ENCODE measurements around the gene CCSER1.
"Not testable (repeated sequence)": the region's sequence is repeated elsewhere in the genome, so short reads cannot be mapped to it uniquely, and the experiment has no call there.

The CCSER1 gene

GRCh38 chr4:91454111-91454510 is 1326.9 kb downstream of the CCSER1 start:
- no peak for DNase-seq

GRCh38 chr4:91462566-91462965 is 1335.4 kb downstream of the CCSER1 start:
- not testable (repeated sequence) for DNase-seq

- DNase-seq: no peak
These were observed 1343.5 kb downstream of the CCSER1 start for GRCh38 chr4:91470671-91471070.

- no peak for DNase-seq
These were observed 1344.1 kb downstream of the CCSER1 start for GRCh38 chr4:91471280-91471679.

GRCh38 chr4:91472046-91472445 is 1344.9 kb downstream of the CCSER1 start:
- DNase-seq: no peak

- no peak for DNase-seq
These were observed 1358.2 kb downstream of the CCSER1 start for GRCh38 chr4:91485415-91485814.

- no peak for DNase-seq
These were observed 1361.8 kb downstream of the CCSER1 start for GRCh38 chr4:91488946-91489345.

- DNase-seq: no peak
These were observed 1370.7 kb downstream of the CCSER1 start for GRCh38 chr4:91497892-91498291.

GRCh38 chr4:91502365-91502764 is 1375.2 kb downstream of the CCSER1 start:
- no peak for DNase-seq

- no peak for DNase-seq
These were observed 1386.1 kb downstream of the CCSER1 start for GRCh38 chr4:91513326-91513725.

GRCh38 chr4:91519155-91519554 is 1392.0 kb downstream of the CCSER1 start:
- no peak for DNase-seq

- no peak for DNase-seq
These were observed 1398.4 kb downstream of the CCSER1 start for GRCh38 chr4:91525621-91526020.

GRCh38 chr4:91527056-91527455 is 1399.9 kb downstream of the CCSER1 start:
- DNase-seq: no peak

- no peak for DNase-seq
These were observed 1440.4 kb downstream of the CCSER1 start for GRCh38 chr4:91567594-91567993.

GRCh38 chr4:91577864-91578263 is 1450.7 kb downstream of the CCSER1 start:
- no peak for DNase-seq

GRCh38 chr4:91590260-91590659 is 1463.1 kb downstream of the CCSER1 start:
- DNase-seq: no peak

- no peak for DNase-seq
These were observed 1464.9 kb downstream of the CCSER1 start for GRCh38 chr4:91592125-91592524.

GRCh38 chr4:91596718-91597117 is 1469.5 kb downstream of the CCSER1 start:
- DNase-seq: no peak

GRCh38 chr4:91598696-91599095 is 1471.5 kb downstream of the CCSER1 start:
- no peak for DNase-seq

GRCh38 chr4:91600301-91600700 is 1473.1 kb downstream of the CCSER1 start:
- no peak for DNase-seq

GRCh38 chr4:91601401-91601800 is 1474.2 kb downstream of the CCSER1 start:
- DNase-seq: no peak

GRCh38 chr4:91611782-91612181 is 1484.6 kb downstream of the CCSER1 start:
- no peak for DNase-seq

- DNase-seq: no peak
These were observed 1493.8 kb downstream of the CCSER1 start for GRCh38 chr4:91620952-91621351.

GRCh38 chr4:91621446-91621845 is 1494.3 kb downstream of the CCSER1 start:
- no peak for DNase-seq

GRCh38 chr4:91622925-91623602 is 1495.9 kb downstream of the CCSER1 start:
- no peak for DNase-seq
